NCI-H2107 treated with DMSO at 0.1 percent for 48 hours (cell line): ENCODE data around the gene DGKG.

Source experiments
- DNase-seq: peaks from one replicate; lab custom pipeline; 2025; ENCODE audit not compliant: unreplicated experiment; lab: John Stamatoyannopoulos, UW

Gene DGKG

DNA sequence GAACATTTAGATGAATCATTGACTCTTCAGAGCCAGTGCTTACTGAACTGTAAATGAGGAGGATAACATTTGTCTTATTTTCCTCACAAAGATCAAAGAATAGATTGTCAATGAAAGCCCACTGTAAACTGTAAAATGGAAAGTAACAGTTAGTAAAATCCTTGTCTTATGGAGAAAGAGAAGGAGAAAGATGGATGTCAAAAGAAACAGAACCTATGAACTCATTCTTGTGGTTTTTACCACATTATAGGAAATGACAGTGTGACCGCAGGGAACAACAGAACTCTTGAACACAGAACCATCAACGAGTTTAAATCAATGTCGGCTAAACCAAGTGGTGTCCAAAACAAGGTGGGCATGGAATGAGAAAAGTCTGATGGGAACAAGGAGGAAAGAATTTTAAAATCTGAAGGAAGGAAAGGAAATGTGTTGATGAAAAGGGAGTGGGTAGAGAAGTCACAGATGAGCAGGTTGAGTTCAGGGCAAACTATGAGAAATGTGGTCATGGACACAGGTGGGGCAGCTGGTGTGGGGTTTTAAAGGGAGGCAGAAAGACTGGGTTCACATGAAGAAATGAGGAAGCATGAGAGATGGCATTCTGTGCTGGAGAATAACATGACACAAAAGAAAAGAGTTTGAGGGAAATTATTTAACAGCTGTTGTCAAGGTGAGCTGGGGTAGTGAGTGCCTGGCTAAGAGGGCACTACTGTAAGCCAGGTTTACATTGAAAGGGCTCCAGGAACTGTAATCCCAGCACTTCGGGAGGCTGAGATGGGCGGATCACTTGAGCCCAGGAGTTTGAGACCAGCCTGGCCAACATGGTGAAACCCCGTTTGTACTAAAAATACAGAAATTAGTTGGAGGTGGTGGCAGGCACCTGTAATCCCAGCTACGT, 210.7 kb downstream of the DGKG start:
- DNase-seq = no peak

GRCh38 chr3:186150041-186150830, 211.8 kb downstream of the DGKG start:
- DNase-seq = no peak

- no peak for DNase-seq
Measured at GRCh38 chr3:186149319-186149960, 212.6 kb downstream of the DGKG start.

DNA sequence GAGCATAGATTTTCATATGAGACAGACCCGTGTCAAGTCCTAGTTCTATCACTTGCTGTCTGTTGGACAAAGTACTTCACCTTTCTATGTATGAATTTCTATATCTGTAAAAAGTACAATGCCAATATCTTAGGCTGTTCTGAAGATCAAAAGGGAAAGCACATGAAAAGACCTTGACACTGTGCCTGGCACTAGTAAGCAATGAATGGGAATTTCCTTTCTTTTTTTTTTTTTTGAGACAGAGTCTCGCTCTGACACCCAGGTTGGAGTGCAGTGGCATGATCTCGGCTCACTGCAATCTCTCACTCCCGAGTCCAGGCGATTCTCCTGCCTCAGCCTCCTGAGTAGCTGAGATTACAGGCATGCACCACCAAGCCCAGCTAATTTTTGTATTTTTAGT, 217.8 kb downstream of the DGKG start:
- DNase-seq = no peak

DNA sequence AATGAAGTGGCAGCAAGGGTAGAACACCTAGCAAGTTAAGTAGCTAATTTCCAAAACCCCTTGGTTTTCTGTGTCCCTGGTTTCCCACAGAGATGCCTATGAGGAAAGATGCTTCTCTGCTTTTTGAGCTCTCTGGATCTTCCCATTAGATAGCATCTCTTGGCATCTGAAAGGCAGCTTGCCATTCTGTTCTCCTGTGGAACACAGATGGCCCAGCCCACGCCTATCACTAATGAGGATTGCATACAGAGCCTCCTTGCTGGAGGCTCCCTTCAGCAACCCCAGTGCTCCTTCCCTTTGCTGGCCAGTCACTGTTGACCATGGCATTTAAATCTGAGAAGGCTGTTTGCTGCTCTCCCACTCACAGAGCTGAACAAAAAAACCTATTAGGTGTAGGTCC, 218.8 kb downstream of the DGKG start:
- DNase-seq = no peak

GRCh38 chr3:186142393-186142932, 219.6 kb downstream of the DGKG start:
- no peak for DNase-seq

GRCh38 chr3:186141790-186142189, 220.2 kb downstream of the DGKG start:
- no peak for DNase-seq

- no peak for DNase-seq
Measured at GRCh38 chr3:186138272-186138981, 223.6 kb downstream of the DGKG start.

GRCh38 chr3:186137051-186137685, 224.9 kb downstream of the DGKG start:
- no peak for DNase-seq

DNA sequence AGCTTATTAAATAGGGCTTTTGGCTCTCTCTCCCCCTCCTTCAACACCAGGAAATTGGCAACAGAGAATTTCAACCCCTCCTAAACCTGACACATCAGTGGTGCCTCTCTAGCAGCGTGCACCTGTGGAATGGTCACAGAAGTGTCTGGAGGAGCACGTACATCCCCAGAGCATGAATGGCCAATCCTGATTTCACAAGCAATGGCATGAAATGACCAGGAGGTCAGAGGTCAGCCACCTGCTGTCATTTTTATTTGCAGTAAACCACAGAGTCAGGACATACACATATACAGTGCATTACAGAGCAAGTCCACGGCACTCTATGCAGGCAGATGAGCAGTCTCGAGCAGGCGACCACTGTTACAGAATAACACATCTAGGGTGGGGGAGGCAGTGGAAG, 228.1 kb downstream of the DGKG start:
- no peak for DNase-seq

DNA sequence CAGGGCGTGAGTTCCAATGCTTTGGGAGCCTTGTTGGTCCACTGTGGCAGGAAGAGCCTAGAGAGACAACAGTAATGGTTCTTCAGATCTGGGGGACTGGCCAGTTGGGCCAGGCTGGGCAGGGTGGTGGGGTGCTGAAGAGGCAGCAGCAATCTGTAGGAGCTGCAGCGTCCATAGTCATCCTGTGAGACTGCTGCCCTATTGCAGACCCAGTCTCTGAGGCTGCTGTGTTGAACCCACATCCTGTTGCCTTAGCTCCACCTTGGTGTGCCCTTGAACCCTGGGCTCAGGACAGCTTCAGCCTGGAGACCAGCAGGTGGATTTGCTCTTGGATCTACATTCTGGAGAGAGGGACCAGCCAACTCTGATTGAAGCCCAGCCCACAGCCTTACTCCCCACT, 229.5 kb downstream of the DGKG start:
- DNase-seq = no peak

DNA sequence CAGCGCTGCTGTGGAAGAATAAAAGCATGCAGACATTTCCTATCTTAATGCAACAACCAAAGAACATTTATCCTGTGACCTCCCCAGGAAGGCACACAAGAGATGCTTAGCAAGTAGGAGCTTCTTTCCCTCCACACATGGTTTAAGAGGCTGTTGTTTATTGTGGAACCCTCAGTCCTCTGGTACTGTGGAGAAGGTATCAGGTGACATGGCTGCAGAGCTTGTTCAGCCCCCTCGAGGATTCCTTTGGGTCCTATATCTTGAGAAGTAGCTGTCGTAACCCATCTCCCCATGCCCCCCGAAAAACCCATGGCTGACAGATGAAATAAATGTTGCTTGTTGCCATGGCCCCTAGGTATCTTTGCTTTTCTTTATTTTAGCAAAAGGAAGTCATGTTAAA, 232.8 kb downstream of the DGKG start:
- no peak for DNase-seq

GRCh38 chr3:186128158-186128557, 233.9 kb downstream of the DGKG start:
- DNase-seq = no peak

GRCh38 chr3:186127463-186127862, 234.6 kb downstream of the DGKG start:
- no peak for DNase-seq

DNA sequence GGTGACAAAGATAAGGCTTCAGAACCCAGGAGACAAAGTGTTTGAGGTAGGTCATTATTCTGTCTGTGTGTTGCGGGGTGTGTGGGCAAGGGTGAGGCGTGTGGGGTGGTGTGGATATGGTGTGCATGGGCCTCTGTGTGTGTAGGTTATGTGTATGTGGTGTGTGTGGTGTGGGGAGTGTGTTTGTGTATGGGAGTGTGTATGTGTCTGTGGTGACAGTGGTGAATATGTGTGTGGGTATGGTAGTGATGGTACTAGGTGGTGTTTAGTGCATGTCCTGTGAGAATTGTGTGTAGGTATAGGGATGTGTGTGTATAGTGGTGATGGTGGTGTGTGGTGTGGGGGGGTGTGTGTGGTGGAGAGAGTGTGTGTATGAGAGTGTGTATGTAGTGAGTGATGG, 236.9 kb downstream of the DGKG start:
- no peak for DNase-seq

GRCh38 chr3:186124592-186124991, 237.4 kb downstream of the DGKG start:
- no peak for DNase-seq

- DNase-seq = no peak
Measured at GRCh38 chr3:186123012-186123411, 239.0 kb downstream of the DGKG start.

GRCh38 chr3:186121968-186122367, 240.1 kb downstream of the DGKG start:
- DNase-seq = no peak

DNA sequence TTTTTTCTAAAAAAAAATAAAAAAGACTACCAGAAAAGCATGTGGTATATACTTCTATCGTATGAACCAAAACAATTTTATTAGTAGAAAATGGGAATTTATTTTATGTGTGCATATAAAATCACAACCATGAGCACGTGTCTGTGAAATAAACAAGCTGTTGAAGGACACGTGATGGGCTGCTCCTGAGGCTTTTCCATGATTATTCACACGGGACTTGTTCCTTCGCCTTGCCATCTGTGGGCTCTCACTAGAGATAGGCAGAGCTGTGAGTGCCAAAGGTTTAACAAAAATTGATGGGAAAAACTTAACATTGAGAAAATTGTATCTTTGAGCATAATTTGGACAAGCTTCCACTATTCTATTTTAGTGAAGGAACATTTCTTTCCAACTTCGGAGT, 240.8 kb downstream of the DGKG start:
- no peak for DNase-seq

DNA sequence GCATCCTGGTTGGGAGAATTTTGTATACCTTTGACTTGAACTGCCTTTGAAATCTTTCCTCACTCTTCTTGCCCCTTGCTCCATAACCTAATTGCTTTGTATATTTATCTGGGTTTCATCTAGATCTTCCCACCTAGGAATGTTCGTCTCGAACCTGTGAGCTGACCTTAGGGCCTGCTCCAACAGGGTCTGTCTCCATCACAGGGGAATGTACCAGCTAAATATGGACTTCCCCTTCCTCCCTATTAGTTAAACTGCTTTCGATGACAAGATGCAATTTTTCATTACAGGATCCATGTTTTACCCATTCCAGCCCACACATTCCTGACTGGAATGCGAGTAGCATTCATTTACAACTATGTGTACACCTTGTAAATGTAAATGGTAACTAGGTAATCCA, 242.5 kb downstream of the DGKG start:
- no peak for DNase-seq
